Caco-2 (cell line): ENCODE data around the gene ACSS2. TPM values are rescaled to one million over a fixed set of nuclear protein-coding genes. Genes with fewer than 3 reads are reported as not detected.

Experiments used
- BruUV-seq: library from RNA; stranded (reverse); fragments of 400-500 nt; replicated peaks from 2 replicates; lab custom pipeline; 2021; lab: Mats Ljungman, UMichigan
- CTCF ChIA-PET: fragments of 300-600 bp; sonication (Branson Sonifier 250); formaldehyde crosslinking; loops from one replicate; lab custom pipeline; 2022; ENCODE audit warnings: antibody characterized with exemption; lab: Charles Lee
- POLR2A ChIA-PET: fragments of 300-600 bp; sonication (Branson Sonifier 250); formaldehyde crosslinking; loops from one replicate; lab custom pipeline; 2022; ENCODE audit warnings: antibody characterized with exemption; lab: Charles Lee
- DNase-seq, 2 experiments: peaks; one replicate each; pipeline versions ENCODE4 v3.0.0 to v3.0.0-alpha.2; 2020 to 2022
- H3K27me3 ChIP-seq: replicated peaks from 2 replicates; pipeline ENCODE4 v1.6.0; 2011; ENCODE audit warnings: low read length; ENCODE audit not compliant: control insufficient read depth, insufficient read depth
- H3K36me3 ChIP-seq: 2 replicates; pipeline ENCODE4 v1.5.1; 2011; ENCODE audit warnings: low read length; ENCODE audit not compliant: control insufficient read depth, insufficient read depth
- H3K4me1 ChIP-seq: fragments of 250-450 bp; sonication (Bioruptor Pico); 2 replicates; pipeline ENCODE4 v1.5.1; 2020; ENCODE audit warnings: mild to moderate bottlenecking
- H3K4me3 ChIP-seq: 2 replicates; pipeline ENCODE4 v1.5.1; 2011; ENCODE audit warnings: low read depth, mild to moderate bottlenecking, control low read depth, low read length
- H3K9me3 ChIP-seq: fragments of 250-450 bp; sonication (Bioruptor Pico); 2 replicates; pipeline ENCODE4 v1.5.1; 2020; ENCODE audit warnings: mild to moderate bottlenecking, moderate library complexity
- H3K27ac Mint-ChIP-seq: one replicate; pipeline ENCODE4 v1.8.0; 2022; ENCODE audit warnings: mixed read lengths; ENCODE audit not compliant: unreplicated experiment
- H3K27me3 Mint-ChIP-seq: one replicate; pipeline ENCODE4 v1.8.0; 2022; ENCODE audit warnings: mixed read lengths; ENCODE audit not compliant: insufficient read depth, unreplicated experiment
- H3K36me3 Mint-ChIP-seq: one replicate; pipeline ENCODE4 v1.8.0; 2022; ENCODE audit warnings: mild to moderate bottlenecking, mixed read lengths; ENCODE audit not compliant: insufficient read depth, unreplicated experiment
- H3K4me1 Mint-ChIP-seq: one replicate; pipeline ENCODE4 v1.8.0; 2022; ENCODE audit warnings: low read depth, mixed read lengths; ENCODE audit not compliant: unreplicated experiment
- H3K4me3 Mint-ChIP-seq: one replicate; pipeline ENCODE4 v1.8.0; 2022; ENCODE audit warnings: mild to moderate bottlenecking, moderate library complexity, mixed read lengths; ENCODE audit not compliant: unreplicated experiment
- H3K9me3 Mint-ChIP-seq: one replicate; pipeline ENCODE4 v1.8.0; 2022; ENCODE audit warnings: mixed read lengths; ENCODE audit not compliant: unreplicated experiment
- CTCF ChIP-seq, 2 experiments: fragments of 200-600 bp in 1 of 2; IDR thresholded peaks; 1 replicate in 1 of 2; 2 replicates in 1 of 2; pipeline versions ENCODE4 v1.5.1 to v1.8.0; 2011 to 2022; ENCODE audit warnings: antibody characterized with exemption in 1 of 2, control low read depth in 1 of 2, inconsistent platforms in 1 of 2, low read depth in 1 of 2, low read length in 1 of 2, mild to moderate bottlenecking in 1 of 2, moderate library complexity in 1 of 2; ENCODE audit not compliant: insufficient read depth in 1 of 2, severe bottlenecking in 1 of 2, unreplicated experiment in 1 of 2
- intact Hi-C: fragments of 100-400 bp; cut with micrococcal nuclease; formaldehyde crosslinking; loops from one replicate; pipeline ENCODE4 v1.10.0; 2022; ENCODE audit not compliant: unreplicated experiment
- total RNA-seq: library from RNA; stranded (reverse); gene quantifications from 2 replicates; pipeline ENCODE4 v1.2.3, GENCODE V29; 2022

Gene ACSS2
- total RNA-seq, 1 experiment from 2014 or later = 76.0 TPM

GRCh38 chr20:34904202-34904621 is 27.8 kb downstream of the ACSS2 start:
- H3K4me3 Mint-ChIP-seq = no peak overlapping the region
- Histone ChIP-seq H3K36me3 (no peaks in the 10 kb centered on the region), H3K4me1 (peaks cover 14% of the 10 kb centered on the region), H3K4me3 (no peak overlapping the region), H3K27me3 (no peaks in the 10 kb centered on the region), H3K9me3 (no peaks in the 10 kb centered on the region)
- intact Hi-C loops = loop anchor here (2.0 kb wide), 1 partner anchor 27 kb away; the partner anchor contains the start of gene ACSS2
- no peak for DNase-seq
- H3K27ac Mint-ChIP-seq = no peak overlapping the region
- H3K4me1 Mint-ChIP-seq = peaks cover 15% of the 10 kb centered on the region
- H3K9me3 Mint-ChIP-seq = no peaks in the 10 kb centered on the region
- H3K27me3 Mint-ChIP-seq = no peaks in the 10 kb centered on the region
- ChIA-PET CTCF (interaction anchor here (1.0 to 2.3 kb wide), 3 partner anchors 28 to 52 kb away, joined by 3 to 9 read pairs (median 3); partner anchors contain the start of genes ACSS2, GSS and MYH7B), POLR2A (interaction anchor here (0.7 kb wide), 2 partner anchors 29 to 145 kb away, joined by 3 to 4 read pairs; no protein-coding TSS in a partner anchor)
- no peak for TF ChIP-seq CTCF (IDR thresholded peaks at IDR 0.05; ENCODE audit: insufficient read depth in 1 of 2, low read depth in 1 of 2, low read length in 1 of 2, severe bottlenecking in 1 of 2, unreplicated experiment in 1 of 2)
- BruUV-seq = no TSS peak
- H3K36me3 Mint-ChIP-seq = no peaks in the 10 kb centered on the region

GRCh38 chr20:34907616-34908469 is 31.4 kb downstream of the ACSS2 start:
- peaks cover 15% of the 10 kb centered on the region for H3K4me1 Mint-ChIP-seq
- Histone ChIP-seq H3K27me3 (no peaks in the 10 kb centered on the region), H3K4me1 (peaks cover 14% of the 10 kb centered on the region), H3K9me3 (no peaks in the 10 kb centered on the region), H3K36me3 (no peaks in the 10 kb centered on the region), H3K4me3 (no peak overlapping the region)
- no peaks in the 10 kb centered on the region for H3K36me3 Mint-ChIP-seq
- ChIA-PET CTCF (no interaction called here), POLR2A (no interaction called here)
- intact Hi-C loops = no loop called here
- H3K9me3 Mint-ChIP-seq = no peaks in the 10 kb centered on the region
- no peak for TF ChIP-seq CTCF (IDR thresholded peaks at IDR 0.05; ENCODE audit: insufficient read depth in 1 of 2, low read depth in 1 of 2, low read length in 1 of 2, severe bottlenecking in 1 of 2, unreplicated experiment in 1 of 2)
- DNase-seq = no peak
- H3K27me3 Mint-ChIP-seq = no peaks in the 10 kb centered on the region
- H3K4me3 Mint-ChIP-seq = no peak overlapping the region
- no peak overlapping the region for H3K27ac Mint-ChIP-seq
- no TSS peak for BruUV-seq

GRCh38 chr20:34915131-34915530 is 38.7 kb downstream of the ACSS2 start:
- Histone ChIP-seq H3K36me3 (peaks cover 5% of the 10 kb centered on the region), H3K4me1 (no peaks in the 10 kb centered on the region), H3K9me3 (no peaks in the 10 kb centered on the region), H3K27me3 (no peaks in the 10 kb centered on the region), H3K4me3 (no peak overlapping the region)
- intact Hi-C loops = no loop called here
- H3K36me3 Mint-ChIP-seq = no peaks in the 10 kb centered on the region
- ChIA-PET CTCF (interaction anchor here (1.1 kb wide), 1 partner anchor 41 kb away, joined by 3 read pairs; no protein-coding TSS in a partner anchor), POLR2A (no interaction called here)
- no peak overlapping the region for H3K4me3 Mint-ChIP-seq
- no peak overlapping the region for H3K27ac Mint-ChIP-seq
- H3K9me3 Mint-ChIP-seq = no peaks in the 10 kb centered on the region
- no peaks in the 10 kb centered on the region for H3K27me3 Mint-ChIP-seq
- no TSS peak for BruUV-seq
- no peak for TF ChIP-seq CTCF (IDR thresholded peaks at IDR 0.05; ENCODE audit: insufficient read depth in 1 of 2, low read depth in 1 of 2, low read length in 1 of 2, severe bottlenecking in 1 of 2, unreplicated experiment in 1 of 2)
- H3K4me1 Mint-ChIP-seq = peaks cover 16% of the 10 kb centered on the region
- DNase-seq = no peak
